RCC 7860 (cell line): ENCODE results near the gene ABHD17A.

Source experiments
- DNase-seq: peaks from one replicate; pipeline ENCODE4 v3.0.0-alpha.2; 2015; ENCODE audit warnings: low spot score
- FAIRE-seq: peaks from 2 replicates; lab custom pipeline; 2012; peaks lifted over from hg19 to GRCh38; lab: Jason Lieb, UNC

Gene ABHD17A

GRCh38 chr19:1854542-1855039 is 30.7 kb downstream of the ABHD17A start:
- FAIRE-seq (no peak), DNase-seq (no peak)

- DNase-seq: no peak
- FAIRE-seq: no peak
These were observed 31.2 kb downstream of the ABHD17A start for GRCh38 chr19:1854039-1854541.

- no peak for FAIRE-seq
- peak; percentile 65 for DNase-seq
These were observed 31.8 kb downstream of the ABHD17A start for GRCh38 chr19:1853295-1854038.

GRCh38 chr19:1852581-1853128 is 32.6 kb downstream of the ABHD17A start:
- FAIRE-seq: no peak

GRCh38 chr19:1851654-1852580 is 33.4 kb downstream of the ABHD17A start:
- FAIRE-seq (no peak), DNase-seq (no peak)

More at GRCh38 chr19:1852581-1853128, 32.6 kb downstream of the ABHD17A start:
- no peak for DNase-seq

GRCh38 chr19:1850809-1851653 is 34.3 kb downstream of the ABHD17A start:
- DNase-seq (no peak), FAIRE-seq (no peak)

- FAIRE-seq (no peak), DNase-seq (no peak)
These were observed 35.4 kb downstream of the ABHD17A start for GRCh38 chr19:1849886-1850398.

GRCh38 chr19:1849132-1849474 is 36.2 kb downstream of the ABHD17A start:
- no peak for FAIRE-seq
- no peak for DNase-seq

GRCh38 chr19:1848399-1849131 is 36.7 kb downstream of the ABHD17A start, which contains the start of gene REXO1:
Gene REXO1, minus strand, starts transcription at chr19:1848483. Its CDS starts 125 bp downstream, at chr19:1848358.
- DNase-seq (peak; percentile 90), FAIRE-seq (peak; percentile 77)

- DNase-seq (peak; percentile 20), FAIRE-seq (no peak)
These were observed 37.5 kb downstream of the ABHD17A start for GRCh38 chr19:1847684-1848398.

- DNase-seq (peak; percentile 7), FAIRE-seq (no peak)
These were observed 38.0 kb downstream of the ABHD17A start for GRCh38 chr19:1847348-1847683.

GRCh38 chr19:1846517-1847204 is 38.6 kb downstream of the ABHD17A start:
- no peak for DNase-seq
- no peak for FAIRE-seq

GRCh38 chr19:1845642-1846041 is 39.7 kb downstream of the ABHD17A start:
- no peak for DNase-seq
- no peak for FAIRE-seq

GRCh38 chr19:1845125-1845515 is 40.2 kb downstream of the ABHD17A start:
- DNase-seq: no peak
- FAIRE-seq: no peak

- FAIRE-seq (no peak), DNase-seq (no peak)
These were observed 40.7 kb downstream of the ABHD17A start for GRCh38 chr19:1844513-1845124.

- FAIRE-seq (no peak), DNase-seq (no peak)
These were observed 41.5 kb downstream of the ABHD17A start for GRCh38 chr19:1843646-1844394.

GRCh38 chr19:1843116-1843515 is 42.2 kb downstream of the ABHD17A start:
- no peak for FAIRE-seq
- no peak for DNase-seq
